HG02840 (cell line): ENCODE data around the gene SPRR2E.
"Not testable (repeated sequence)": the region's sequence is repeated elsewhere in the genome, so short reads cannot be mapped to it uniquely, and the experiment has no call there.

Experiments used
- ATAC-seq: cut with Tn5 transposase; IDR thresholded peaks from one replicate; pipeline ENCODE4 v1.9.1; 2021; ENCODE audit warnings: mild to moderate bottlenecking, moderate library complexity, moderate number of reproducible peaks; ENCODE audit not compliant: unreplicated experiment, low FRiP score

SPRR2E gene

GRCh38 chr1:153094426-153094825 is at the start of gene SPRR2E:
Gene SPRR2E (minus strand): TSS chr1:153094526. CDS start chr1:153093751, 775 bp downstream.
- no peak for ATAC-seq

- ATAC-seq: no peak
Measured at GRCh38 chr1:153141377-153141776, 47.1 kb upstream of the SPRR2E start.

GRCh38 chr1:153140484-153140883 is 46.2 kb upstream of the SPRR2E start:
- no peak for ATAC-seq

GRCh38 chr1:153133743-153134142 is 39.4 kb upstream of the SPRR2E start:
- no peak for ATAC-seq

GRCh38 chr1:153133267-153133666 is 38.9 kb upstream of the SPRR2E start:
- ATAC-seq: no peak

GRCh38 chr1:153128688-153129087 is 34.4 kb upstream of the SPRR2E start:
- ATAC-seq: not testable (repeated sequence)

GRCh38 chr1:153127296-153127695 is 33.0 kb upstream of the SPRR2E start:
- no peak for ATAC-seq

GRCh38 chr1:153125536-153125935 is 31.2 kb upstream of the SPRR2E start:
- no peak for ATAC-seq

- not testable (repeated sequence) for ATAC-seq
Measured at GRCh38 chr1:153123793-153124192, 29.5 kb upstream of the SPRR2E start.

GRCh38 chr1:153122831-153123421 is 28.6 kb upstream of the SPRR2E start:
- ATAC-seq: no peak

GRCh38 chr1:153120945-153121344 is 26.6 kb upstream of the SPRR2E start:
- no peak for ATAC-seq

- ATAC-seq: no peak
Measured at GRCh38 chr1:153119491-153119971, 25.2 kb upstream of the SPRR2E start.

- ATAC-seq: not testable (repeated sequence)
Measured at GRCh38 chr1:153115264-153115663, 20.9 kb upstream of the SPRR2E start.

GRCh38 chr1:153113416-153113815 is 19.1 kb upstream of the SPRR2E start, which contains the start of gene SPRR2F:
Gene SPRR2F (minus strand): TSS chr1:153113516. CDS start chr1:153112733, 783 bp downstream.
- no peak for ATAC-seq

GRCh38 chr1:153112454-153112853 is 18.1 kb upstream of the SPRR2E start:
- not testable (repeated sequence) for ATAC-seq

- ATAC-seq: no peak
Measured at GRCh38 chr1:153100245-153100644, 5.9 kb upstream of the SPRR2E start.

GRCh38 chr1:153099461-153100045 is 5.2 kb upstream of the SPRR2E start:
- ATAC-seq: no peak

GRCh38 chr1:153095764-153096163 is 1.4 kb upstream of the SPRR2E start:
- no peak for ATAC-seq

- no peak for ATAC-seq
Measured at GRCh38 chr1:153087652-153088051, 6.7 kb downstream of the SPRR2E start.

GRCh38 chr1:153081736-153082135 is 12.6 kb downstream of the SPRR2E start:
- ATAC-seq: no peak

- no peak for ATAC-seq
Measured at GRCh38 chr1:153072806-153073726, 21.3 kb downstream of the SPRR2E start.
